Stimulated activated naive B cell treated with anti-CD40 and anti-IgM and Interleukin-4, amounts not matched to agents 10 μg/mL and 1 μg/mL and 100 μg/mL, for 72 hours (primary cell): Measurements from ENCODE around the gene OR2M4.
"Not testable (repeated sequence)": the region's sequence is repeated elsewhere in the genome, so short reads cannot be mapped to it uniquely, and the experiment has no call there.

Source experiments
- ATAC-seq, 2 donors: fragments of 150-1000 bp; cut with Tn5 transposase; replicated peaks; 2 replicates each; pipeline ENCODE4 v1.10.0; 2021; ENCODE audit warnings: moderate library complexity in 1 of 2
- DNase-seq: peaks from one replicate; pipeline ENCODE4 v3.0.0; 2021
- H3K27ac Mint-ChIP-seq: one replicate; pipeline ENCODE4 v1.8.0; 2022; ENCODE audit warnings: mild to moderate bottlenecking, mixed read lengths
- H3K27me3 Mint-ChIP-seq, 2 donors: one replicate each; pipeline ENCODE4 v1.8.0; 2022; ENCODE audit warnings: mixed read lengths in 2 of 2
- H3K36me3 Mint-ChIP-seq, 2 donors: one replicate each; pipeline ENCODE4 v1.8.0; 2022; ENCODE audit warnings: mixed read lengths in 2 of 2, mild to moderate bottlenecking in 1 of 2
- H3K4me1 Mint-ChIP-seq, 2 donors: one replicate each; pipeline ENCODE4 v1.8.0; 2022; ENCODE audit warnings: mixed read lengths in 2 of 2, mild to moderate bottlenecking in 1 of 2
- H3K4me3 Mint-ChIP-seq, 2 donors: one replicate each; pipeline ENCODE4 v1.8.0; 2022; ENCODE audit warnings: mild to moderate bottlenecking in 2 of 2, mixed read lengths in 2 of 2, moderate library complexity in 1 of 2
- H3K9me3 Mint-ChIP-seq, 2 donors: one replicate each; pipeline ENCODE4 v1.8.0; 2022; ENCODE audit warnings: mixed read lengths in 2 of 2, mild to moderate bottlenecking in 1 of 2

The OR2M4 gene, protein sequence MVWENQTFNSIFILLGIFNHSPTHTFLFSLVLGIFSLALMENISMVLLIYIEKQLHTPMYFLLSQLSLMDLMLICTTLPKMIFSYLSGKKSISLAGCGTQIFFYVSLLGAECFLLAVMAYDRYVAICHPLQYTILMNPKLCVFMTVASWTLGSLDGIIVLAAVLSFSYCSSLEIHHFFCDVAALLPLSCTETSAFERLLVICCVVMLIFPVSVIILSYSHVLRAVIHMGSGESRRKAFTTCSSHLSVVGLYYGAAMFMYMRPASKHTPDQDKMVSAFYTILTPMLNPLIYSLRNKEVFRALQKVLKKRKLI

DNA sequence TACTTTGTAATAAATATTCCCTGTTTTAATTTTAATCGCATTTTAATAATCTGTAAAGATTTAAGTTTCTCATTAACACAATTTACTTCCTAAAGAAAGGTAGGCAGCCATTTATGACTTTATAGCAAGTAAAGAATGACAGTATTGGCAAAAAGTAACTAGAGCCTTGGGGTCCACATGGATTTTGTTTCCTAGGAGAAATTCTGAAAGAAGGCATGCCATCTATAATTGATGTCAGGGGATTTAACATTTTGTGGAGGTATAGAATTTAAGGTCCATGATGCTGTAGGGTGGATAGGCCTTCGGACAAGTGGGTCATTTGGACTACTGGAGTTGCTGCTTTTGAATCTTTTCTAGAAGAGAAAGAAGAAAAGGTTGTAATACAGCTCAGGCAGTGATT, at the start of gene OR2M4:
Gene OR2M4, plus strand, starts transcription at position 301 of the 400 bp plus-strand sequence. CDS start 7,512 bp downstream, outside the sequence.
- H3K4me1 Mint-ChIP-seq, result no peaks in the 10 kb centered on the region
- no peaks in the 10 kb centered on the region for H3K36me3 Mint-ChIP-seq
- H3K27ac Mint-ChIP-seq, result no peak within 1 kb of the TSS
- ATAC-seq (no peak), DNase-seq (no peak)
- H3K27me3 Mint-ChIP-seq, result peaks cover 8 to 9% of the 10 kb centered on the region in 2 donors
- H3K9me3 Mint-ChIP-seq, result peaks cover 0 to 7% of the 10 kb centered on the region in 2 donors
- H3K4me3 Mint-ChIP-seq, result no peak within 1 kb of the TSS

DNA sequence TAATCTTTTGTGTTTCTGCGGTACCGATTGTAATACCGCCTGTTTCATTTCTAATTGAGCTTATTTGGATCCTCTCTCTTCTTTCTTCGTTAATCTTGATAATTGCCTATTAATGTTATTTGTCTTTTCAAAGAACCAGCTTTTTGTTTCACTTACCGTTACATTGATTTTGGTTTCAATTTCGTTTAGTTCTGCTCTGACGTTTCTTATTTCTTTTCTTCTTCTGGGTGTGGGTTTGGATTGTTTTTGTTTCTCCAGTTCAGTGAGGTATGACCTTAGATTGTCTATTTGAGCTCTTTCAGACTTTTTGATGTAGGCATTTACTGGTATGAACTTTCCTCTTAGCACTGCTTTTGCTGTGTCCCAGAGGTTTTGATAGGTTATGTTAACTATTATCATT, 47.2 kb upstream of the OR2M4 start:
- peaks cover 6 to 8% of the 10 kb centered on the region in 2 donors for H3K27me3 Mint-ChIP-seq
- H3K27ac Mint-ChIP-seq, result no peak overlapping the region
- H3K9me3 Mint-ChIP-seq, result peaks cover 13 to 14% of the 10 kb centered on the region in 2 donors
- no peaks in the 10 kb centered on the region for H3K4me1 Mint-ChIP-seq
- H3K4me3 Mint-ChIP-seq, result no peak overlapping the region
- DNase-seq, result no peak
- H3K36me3 Mint-ChIP-seq, result no peaks in the 10 kb centered on the region
- ATAC-seq, result no peak

DNA sequence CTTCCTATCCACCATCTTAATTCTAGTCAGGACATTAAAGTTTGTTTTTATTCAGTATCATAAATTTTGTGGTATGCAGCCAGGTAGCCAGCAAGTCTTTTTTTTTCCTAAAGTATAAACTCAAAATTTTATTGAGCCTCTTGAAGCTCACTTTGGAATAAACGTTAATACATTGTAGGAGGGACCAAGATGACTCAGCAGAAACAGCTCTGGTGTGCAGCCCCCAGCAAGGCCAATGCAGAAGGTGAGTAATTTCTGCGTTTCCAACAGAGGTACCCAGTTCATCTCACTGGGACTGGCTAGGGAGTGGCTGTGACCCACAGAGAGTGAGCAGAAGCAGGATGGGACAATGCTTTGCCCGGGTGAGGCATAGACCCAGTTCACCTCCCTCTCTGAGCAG, 43.9 kb upstream of the OR2M4 start:
- no peak for ATAC-seq
- H3K9me3 Mint-ChIP-seq, result peaks cover 10 to 22% of the 10 kb centered on the region in 2 donors
- H3K27ac Mint-ChIP-seq, result no peak overlapping the region
- peaks cover 12 to 13% of the 10 kb centered on the region in 2 donors for H3K27me3 Mint-ChIP-seq
- no peaks in the 10 kb centered on the region for H3K4me1 Mint-ChIP-seq
- DNase-seq, result no peak
- no peaks in the 10 kb centered on the region for H3K36me3 Mint-ChIP-seq
- no peak overlapping the region for H3K4me3 Mint-ChIP-seq

DNA sequence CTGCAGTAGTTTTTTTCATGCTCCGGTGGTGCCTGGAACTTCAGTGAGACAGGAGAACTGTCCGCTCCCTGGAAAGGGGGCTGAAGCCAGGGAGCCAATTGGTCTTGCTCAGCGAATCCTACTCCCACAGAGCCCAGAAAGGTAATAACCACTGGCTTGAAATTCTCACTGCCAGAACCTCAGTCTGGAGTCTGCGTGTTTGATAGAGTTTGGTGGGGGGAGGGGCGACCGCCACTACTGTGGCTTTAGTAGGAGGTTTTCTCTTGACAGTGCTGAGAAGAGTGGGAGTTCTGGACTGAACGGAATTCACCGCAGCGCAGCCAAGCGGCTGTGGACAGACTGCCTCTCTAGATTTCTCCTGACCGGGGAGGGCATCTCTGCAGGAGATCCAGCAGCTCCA, 42.2 kb upstream of the OR2M4 start:
- Mint-ChIP-seq H3K27ac (no peak overlapping the region), H3K4me3 (no peak overlapping the region), H3K9me3 (peaks cover 15% of the 10 kb centered on the region in 2 donors), H3K36me3 (no peaks in the 10 kb centered on the region), H3K27me3 (peaks cover 12 to 13% of the 10 kb centered on the region in 2 donors), H3K4me1 (no peaks in the 10 kb centered on the region)
- DNase-seq, result no peak
- ATAC-seq, result no peak

DNA sequence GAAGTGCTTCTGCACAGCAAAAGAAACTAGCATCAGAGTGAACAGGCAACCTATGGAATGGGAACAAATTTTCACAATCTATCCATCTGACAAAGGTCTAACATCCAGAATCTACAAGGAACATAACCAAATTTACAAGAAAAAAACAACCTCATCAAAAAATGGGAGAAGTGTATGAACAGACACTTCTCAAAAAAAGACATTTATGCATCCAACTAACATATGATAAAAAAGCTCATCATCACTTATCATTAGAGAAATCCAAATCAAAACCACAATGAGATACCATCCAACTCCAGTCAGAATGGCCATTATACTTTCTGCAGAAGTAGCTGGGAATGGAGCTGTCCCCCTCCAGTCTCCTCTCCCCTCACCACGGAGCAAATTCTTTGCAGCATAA, 37.1 kb upstream of the OR2M4 start:
- Mint-ChIP-seq H3K4me3 (no peak overlapping the region), H3K36me3 (no peaks in the 10 kb centered on the region), H3K27ac (no peak overlapping the region), H3K27me3 (peaks cover 5 to 6% of the 10 kb centered on the region in 2 donors), H3K4me1 (no peaks in the 10 kb centered on the region), H3K9me3 (peaks cover 15 to 17% of the 10 kb centered on the region in 2 donors)
- ATAC-seq (no peak), DNase-seq (no peak)

DNA sequence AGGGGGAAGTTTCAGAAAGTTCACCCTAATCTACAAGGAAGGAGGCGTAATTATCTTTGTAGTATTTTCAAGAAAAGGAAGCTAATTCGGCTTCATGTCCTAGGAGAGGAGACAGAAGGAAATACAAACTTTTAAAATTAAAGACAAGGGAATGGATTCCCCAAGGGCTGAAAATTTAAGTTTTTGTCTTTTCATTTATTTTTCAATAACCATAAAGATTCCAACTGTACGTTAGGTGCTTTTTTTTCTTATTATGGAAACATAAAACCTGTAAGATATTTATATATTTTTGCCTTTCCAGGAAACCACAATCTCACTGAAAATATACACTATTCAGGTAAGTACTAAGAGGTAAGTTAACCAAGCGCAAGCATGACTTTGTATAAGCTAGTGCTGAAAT, 34.3 kb upstream of the OR2M4 start, which contains the start of gene OR2M3:
Gene OR2M3, plus strand, starts transcription at position 301 of the 400 bp plus-strand sequence. CDS start 5,803 bp downstream, outside the sequence.
- H3K4me1 Mint-ChIP-seq, result no peaks in the 10 kb centered on the region
- no peaks in the 10 kb centered on the region for H3K36me3 Mint-ChIP-seq
- peaks cover 7 to 15% of the 10 kb centered on the region in 2 donors for H3K9me3 Mint-ChIP-seq
- no peaks in the 10 kb centered on the region for H3K27me3 Mint-ChIP-seq
- no peak for ATAC-seq
- no peak within 1 kb of the TSS for H3K4me3 Mint-ChIP-seq
- H3K27ac Mint-ChIP-seq, result no peak within 1 kb of the TSS
- DNase-seq, result no peak

DNA sequence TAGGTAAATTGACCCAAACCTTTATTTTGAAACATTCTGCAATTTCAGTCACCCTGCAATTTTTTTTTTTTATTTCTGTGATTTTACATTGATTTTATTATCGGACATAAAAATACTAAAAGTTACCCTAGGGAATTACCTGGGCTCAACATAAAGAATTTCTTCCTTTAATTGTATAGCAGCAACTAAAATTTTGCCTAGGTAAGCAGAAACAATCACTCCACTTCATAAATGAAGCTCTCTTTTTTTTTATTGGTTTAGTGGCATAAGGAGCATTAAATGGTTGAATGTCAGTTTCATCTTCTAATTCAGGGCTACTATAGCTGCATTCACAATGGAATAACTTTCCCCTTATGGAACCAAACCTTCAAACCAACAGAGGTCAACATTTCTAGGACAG, 15.3 kb upstream of the OR2M4 start:
- Mint-ChIP-seq H3K9me3 (peaks cover 0 to 3% of the 10 kb centered on the region in 2 donors), H3K36me3 (no peaks in the 10 kb centered on the region), H3K27ac (no peak overlapping the region), H3K4me1 (no peaks in the 10 kb centered on the region), H3K4me3 (no peak overlapping the region), H3K27me3 (no peaks in the 10 kb centered on the region)
- ATAC-seq (no peak), DNase-seq (no peak)

DNA sequence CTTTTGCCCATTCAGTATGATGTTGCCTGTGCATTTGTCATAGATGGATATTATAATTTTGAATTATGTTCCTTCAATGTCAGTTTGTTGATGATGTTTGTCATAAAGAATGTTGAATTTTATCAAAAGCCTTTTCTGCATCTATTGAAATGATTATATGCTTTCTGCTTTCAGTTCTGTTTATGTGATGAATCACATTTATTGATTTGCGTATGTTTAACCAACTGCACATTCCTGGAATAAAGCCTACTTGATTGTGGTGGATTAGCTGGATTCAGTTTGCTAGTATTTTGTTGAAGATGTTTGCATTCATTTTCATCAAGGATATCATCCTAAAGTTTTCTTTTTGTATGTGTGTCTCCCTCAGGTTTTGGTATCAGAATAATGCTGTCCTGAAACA, 5.7 kb upstream of the OR2M4 start:
- peaks cover 0 to 4% of the 10 kb centered on the region in 2 donors for H3K9me3 Mint-ChIP-seq
- no peak for DNase-seq
- no peak overlapping the region for H3K27ac Mint-ChIP-seq
- H3K36me3 Mint-ChIP-seq, result no peaks in the 10 kb centered on the region
- no peak for ATAC-seq
- H3K4me3 Mint-ChIP-seq, result no peak overlapping the region
- H3K27me3 Mint-ChIP-seq, result peaks cover 5 to 9% of the 10 kb centered on the region in 2 donors
- no peaks in the 10 kb centered on the region for H3K4me1 Mint-ChIP-seq

DNA sequence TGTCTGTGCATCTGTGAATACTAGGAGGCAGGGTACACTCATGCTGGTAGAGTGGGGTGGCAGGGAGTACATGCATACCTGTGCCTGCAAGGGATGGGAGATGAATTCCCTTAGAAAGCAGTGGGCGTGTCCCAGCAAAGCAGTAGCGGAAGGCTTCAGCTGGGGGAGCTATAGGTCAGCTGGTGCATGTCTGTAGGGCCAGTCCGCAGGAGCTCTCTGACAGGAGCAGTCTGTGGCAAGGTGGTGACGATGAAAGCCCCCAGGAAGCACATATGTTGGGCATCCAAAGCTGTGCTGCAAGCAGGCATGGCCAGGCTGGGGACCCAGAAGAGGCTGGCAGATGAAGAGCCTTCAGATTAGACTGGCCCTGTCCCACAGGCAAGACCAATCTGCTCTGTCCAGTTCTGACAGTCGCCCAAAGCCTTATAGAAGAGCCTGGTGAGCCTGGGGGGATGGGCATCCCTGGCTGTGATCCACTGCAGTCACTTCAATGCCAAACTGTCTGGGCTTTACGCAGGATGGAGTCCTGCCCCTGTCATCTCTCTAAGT, 1.8 kb upstream of the OR2M4 start:
- H3K9me3 Mint-ChIP-seq, result peaks cover 0 to 5% of the 10 kb centered on the region in 2 donors
- no peaks in the 10 kb centered on the region for H3K36me3 Mint-ChIP-seq
- no peak for DNase-seq
- no peak overlapping the region for H3K4me3 Mint-ChIP-seq
- H3K4me1 Mint-ChIP-seq, result no peaks in the 10 kb centered on the region
- H3K27ac Mint-ChIP-seq, result no peak overlapping the region
- peaks cover 5 to 9% of the 10 kb centered on the region in 2 donors for H3K27me3 Mint-ChIP-seq
- ATAC-seq, result no peak

DNA sequence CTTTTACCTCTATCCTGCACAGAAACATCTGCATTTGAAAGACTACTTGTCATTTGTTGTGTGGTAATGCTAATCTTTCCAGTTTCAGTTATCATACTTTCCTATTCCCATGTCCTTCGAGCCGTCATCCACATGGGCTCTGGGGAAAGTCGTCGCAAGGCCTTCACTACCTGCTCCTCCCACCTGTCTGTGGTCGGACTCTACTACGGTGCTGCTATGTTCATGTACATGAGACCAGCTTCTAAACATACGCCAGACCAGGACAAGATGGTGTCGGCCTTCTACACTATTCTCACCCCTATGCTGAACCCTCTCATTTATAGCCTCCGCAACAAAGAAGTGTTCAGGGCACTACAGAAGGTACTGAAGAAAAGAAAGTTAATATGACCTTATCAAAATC, 8.3 kb downstream of the OR2M4 start:
- DNase-seq, result no peak
- Mint-ChIP-seq H3K9me3 (peaks cover 0 to 2% of the 10 kb centered on the region in 2 donors), H3K4me3 (no peak overlapping the region), H3K4me1 (peaks cover 3 to 5% of the 10 kb centered on the region in 2 donors), H3K27me3 (peaks cover 12 to 17% of the 10 kb centered on the region in 2 donors), H3K36me3 (no peaks in the 10 kb centered on the region), H3K27ac (no peak overlapping the region)
- ATAC-seq, result no peak

DNA sequence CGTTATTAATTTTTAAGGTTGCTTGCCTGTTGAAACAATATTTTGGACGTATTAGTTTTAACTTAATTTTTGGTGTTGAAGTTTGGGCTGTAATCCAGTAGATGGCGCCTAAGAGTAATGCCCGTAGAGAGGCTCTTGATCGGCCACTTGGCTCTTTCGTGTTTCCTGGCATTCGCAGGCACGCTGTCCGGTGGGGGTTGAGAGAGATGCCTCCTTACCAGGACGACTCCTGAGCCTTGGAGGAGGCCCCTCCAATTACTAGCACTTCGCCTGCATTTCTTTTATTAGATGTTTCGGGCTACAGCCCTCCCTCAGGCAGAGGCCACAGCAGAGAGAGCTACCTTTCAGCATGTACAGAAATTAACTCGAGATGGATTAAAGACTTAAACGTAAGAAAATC, 12.0 kb downstream of the OR2M4 start:
- peak in 1 of 2 donors; percentile 58 for ATAC-seq
- Mint-ChIP-seq H3K9me3 (peaks cover 0 to 3% of the 10 kb centered on the region in 2 donors), H3K27ac (peak overlapping the region; percentile 65), H3K36me3 (no peaks in the 10 kb centered on the region), H3K4me3 (peak overlapping the region; percentile 56 to 76), H3K27me3 (peaks cover 15 to 17% of the 10 kb centered on the region in 2 donors), H3K4me1 (peaks cover 3 to 5% of the 10 kb centered on the region in 2 donors)
- DNase-seq, result peak; percentile 14

DNA sequence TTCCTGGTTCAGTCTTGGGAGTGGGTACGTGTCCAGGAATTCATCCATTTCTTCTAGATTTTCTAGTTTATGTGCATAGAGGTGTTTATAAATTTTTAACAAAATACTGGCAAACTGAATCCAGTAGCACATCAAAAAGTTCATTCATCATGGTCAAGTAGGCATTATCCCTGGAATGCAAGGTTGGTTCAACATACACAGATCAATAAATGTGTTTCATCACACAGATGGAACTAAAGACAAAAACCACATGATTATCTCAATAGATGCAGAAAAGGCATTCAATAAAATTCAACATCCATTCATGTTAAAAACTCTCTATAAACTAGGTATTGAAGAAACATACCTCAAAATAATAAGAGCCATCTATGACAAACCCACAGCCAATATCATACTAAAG, 28.1 kb downstream of the OR2M4 start:
- not testable (repeated sequence) for DNase-seq, H3K36me3 Mint-ChIP-seq, H3K4me1 Mint-ChIP-seq, H3K27me3 Mint-ChIP-seq, H3K4me3 Mint-ChIP-seq, H3K27ac Mint-ChIP-seq, ATAC-seq
- peaks cover 13 to 23% of the 10 kb centered on the region in 2 donors for H3K9me3 Mint-ChIP-seq

DNA sequence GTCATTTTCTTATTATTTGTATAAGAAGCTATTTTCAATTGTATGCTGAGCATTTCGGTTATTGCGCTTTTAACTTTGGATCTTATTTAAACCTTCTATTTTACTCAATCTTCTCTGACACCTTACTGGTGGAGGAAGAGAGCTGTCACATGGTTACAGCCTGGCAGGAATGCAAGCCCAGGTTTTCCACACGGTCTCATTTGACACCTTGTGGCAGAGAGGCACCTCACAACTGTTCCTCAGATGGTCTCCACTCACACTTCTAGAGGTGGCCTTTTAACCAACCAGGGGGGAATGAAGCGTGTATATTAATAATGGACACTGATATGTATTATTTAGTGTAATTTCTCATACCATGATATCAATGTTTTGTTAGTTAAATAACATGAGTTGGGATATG, 37.0 kb downstream of the OR2M4 start:
- ATAC-seq (no peak), DNase-seq (no peak)
- Mint-ChIP-seq H3K27ac (no peak overlapping the region), H3K9me3 (peaks cover 1 to 4% of the 10 kb centered on the region in 2 donors), H3K4me3 (no peak overlapping the region), H3K27me3 (no peaks in the 10 kb centered on the region), H3K36me3 (no peaks in the 10 kb centered on the region), H3K4me1 (no peaks in the 10 kb centered on the region)

DNA sequence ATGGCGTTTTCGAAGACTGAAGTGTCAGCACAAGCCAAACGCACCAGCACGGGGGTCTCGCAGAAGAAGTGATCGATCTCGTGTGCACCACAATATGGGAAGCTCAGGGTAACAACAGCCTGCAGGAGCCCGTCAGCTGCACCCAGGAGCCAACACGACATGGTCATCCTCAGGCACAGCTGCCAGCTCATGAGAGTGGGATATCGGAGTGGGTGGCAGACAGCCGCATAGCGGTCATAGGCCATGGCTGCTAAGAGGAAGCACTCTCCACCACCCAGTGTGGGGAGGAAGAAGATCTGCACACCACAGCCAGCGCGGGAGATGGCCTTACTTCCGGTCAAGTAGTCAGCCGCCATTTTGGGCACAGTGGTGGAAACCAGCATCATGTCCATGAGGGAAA, 42.0 kb downstream of the OR2M4 start:
- not testable (repeated sequence) for H3K27me3 Mint-ChIP-seq, H3K36me3 Mint-ChIP-seq, H3K4me1 Mint-ChIP-seq, ATAC-seq, DNase-seq, H3K4me3 Mint-ChIP-seq, H3K9me3 Mint-ChIP-seq, H3K27ac Mint-ChIP-seq

DNA sequence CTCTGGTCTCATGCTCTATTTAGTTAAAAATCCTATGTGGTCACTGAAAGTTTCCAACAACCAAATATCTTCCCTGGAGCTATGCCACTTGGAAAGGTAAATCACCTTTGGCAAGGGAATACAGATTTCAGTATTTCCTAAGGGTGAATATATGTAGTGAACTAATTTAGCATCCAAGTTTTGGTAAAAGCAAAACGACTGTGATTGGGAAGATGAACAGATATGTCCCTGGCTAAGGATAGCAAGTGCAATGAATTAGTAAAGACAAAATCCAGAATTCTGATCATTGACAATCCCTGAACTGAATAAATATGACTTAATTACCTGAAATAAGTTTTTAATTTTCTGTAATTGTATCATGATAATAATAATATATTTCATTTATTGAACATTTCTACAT, 46.7 kb downstream of the OR2M4 start, which contains the start of gene OR2T33:
Gene OR2T33, minus strand, starts transcription at position 101 of the 400 bp plus-strand sequence. CDS start 4,162 bp downstream, outside the sequence.
- Mint-ChIP-seq H3K9me3 (peaks cover 0 to 4% of the 10 kb centered on the region in 2 donors), H3K27ac (no peak within 1 kb of the TSS), H3K27me3 (no peaks in the 10 kb centered on the region), H3K36me3 (no peaks in the 10 kb centered on the region), H3K4me1 (peaks cover 0 to 5% of the 10 kb centered on the region in 2 donors), H3K4me3 (no peak within 1 kb of the TSS)
- DNase-seq, result no peak
- no peak for ATAC-seq
